Urothelium cell line (cell line): ENCODE results near the gene ZFAND4.
"Not testable (repeated sequence)": the region's sequence is repeated elsewhere in the genome, so short reads cannot be mapped to it uniquely, and the experiment has no call there.

ENCODE experiments used
- DNase-seq: peaks from one replicate; pipeline ENCODE4 v3.0.0; 2011; ENCODE audit warnings: low spot score, mixed read lengths
- FAIRE-seq: peaks from 2 replicates; lab custom pipeline; 2011; peaks lifted over from hg19 to GRCh38; lab: Jason Lieb, UNC

ZFAND4 gene

GRCh38 chr10:45644527-45644926 lies 28.0 kb downstream of the ZFAND4 start:
- FAIRE-seq = no peak

GRCh38 chr10:45640941-45641340 lies 31.6 kb downstream of the ZFAND4 start:
- FAIRE-seq (no peak), DNase-seq (no peak)

More at GRCh38 chr10:45644527-45644926, 28.0 kb downstream of the ZFAND4 start:
- DNase-seq = no peak

- FAIRE-seq (no peak), DNase-seq (no peak)
Measured at GRCh38 chr10:45640049-45640448, 32.5 kb downstream of the ZFAND4 start.

GRCh38 chr10:45627412-45628048 lies 45.0 kb downstream of the ZFAND4 start:
- FAIRE-seq (no peak), DNase-seq (no peak)

GRCh38 chr10:45625879-45626278 lies 46.7 kb downstream of the ZFAND4 start:
- FAIRE-seq (no peak), DNase-seq (no peak)

GRCh38 chr10:45624724-45625123 lies 47.8 kb downstream of the ZFAND4 start:
- FAIRE-seq (no peak), DNase-seq (no peak)

GRCh38 chr10:45614869-45615268 lies 57.7 kb downstream of the ZFAND4 start:
- no peak for FAIRE-seq
- DNase-seq = no peak

- FAIRE-seq = no peak
- DNase-seq = no peak
Measured at GRCh38 chr10:45612741-45613140, 59.8 kb downstream of the ZFAND4 start.

GRCh38 chr10:45608052-45608451 lies 64.5 kb downstream of the ZFAND4 start:
- no peak for FAIRE-seq
- DNase-seq = no peak

- FAIRE-seq (no peak), DNase-seq (no peak)
Measured at GRCh38 chr10:45607276-45607675, 65.3 kb downstream of the ZFAND4 start.

GRCh38 chr10:45602836-45603235 lies 69.7 kb downstream of the ZFAND4 start:
- FAIRE-seq (no peak), DNase-seq (no peak)

GRCh38 chr10:45602082-45602730 lies 70.4 kb downstream of the ZFAND4 start:
- DNase-seq (no peak), FAIRE-seq (peak; percentile 58)

- not testable (repeated sequence) for FAIRE-seq, DNase-seq
Measured at GRCh38 chr10:45601254-45601930, 71.2 kb downstream of the ZFAND4 start.

GRCh38 chr10:45600337-45601253 lies 72.0 kb downstream of the ZFAND4 start:
- not testable (repeated sequence) for DNase-seq, FAIRE-seq

- no peak for DNase-seq
- no peak for FAIRE-seq
Measured at GRCh38 chr10:45599646-45600045, 72.9 kb downstream of the ZFAND4 start.

GRCh38 chr10:45599021-45599603 lies 73.5 kb downstream of the ZFAND4 start:
- FAIRE-seq (no peak), DNase-seq (no peak)

GRCh38 chr10:45596526-45596925 lies 76.0 kb downstream of the ZFAND4 start:
- DNase-seq (no peak), FAIRE-seq (no peak)

- DNase-seq = peak; percentile 98
- peak; percentile 99 for FAIRE-seq
Measured at GRCh38 chr10:45594276-45595157, 78.1 kb downstream of the ZFAND4 start.

- DNase-seq (no peak), FAIRE-seq (no peak)
Measured at GRCh38 chr10:45593938-45594275, 78.7 kb downstream of the ZFAND4 start.

GRCh38 chr10:45592926-45593325 lies 79.6 kb downstream of the ZFAND4 start:
- DNase-seq (no peak), FAIRE-seq (no peak)
